Activated CD4-positive, alpha-beta T cell treated with anti-CD3 and anti-CD28 coated beads, Interleukin-2, Interleukin-4, amounts not matched to agents 100 ng/mL and 50 ng/mL, durations not matched to agents 16 hours and 8 hours (primary cell): ENCODE data around the gene CNMD.
"Not testable (repeated sequence)": the region's sequence is repeated elsewhere in the genome, so short reads cannot be mapped to it uniquely, and the experiment has no call there.

ENCODE experiments used
- DNase-seq: peaks from one replicate; pipeline ENCODE4 v3.0.0-alpha.2; 2020; ENCODE audit warnings: low spot score

The CNMD gene

DNA sequence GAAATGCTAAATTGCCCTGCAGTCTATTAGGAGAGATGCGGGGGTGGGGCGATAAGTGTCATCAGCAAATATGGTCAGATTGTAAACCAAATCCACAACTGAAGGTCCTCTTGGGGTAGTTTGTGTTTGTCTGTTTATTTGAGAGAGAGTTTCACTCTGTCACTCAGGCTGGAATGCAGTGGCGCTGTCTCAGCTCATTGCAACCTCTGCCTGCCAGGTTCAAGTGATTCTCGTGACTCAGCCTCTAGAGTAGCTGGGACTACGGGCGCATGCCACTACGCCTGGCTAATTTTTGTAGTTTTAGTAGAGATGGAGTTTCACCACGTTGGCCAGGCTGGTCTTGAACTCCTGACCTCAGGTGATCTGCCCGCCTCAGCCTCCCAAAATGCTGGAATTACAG lies 53.8 kb downstream of the CNMD start:
- not testable (repeated sequence) for DNase-seq

- no peak for DNase-seq
Measured at GRCh38 chr13:52677823-52678222, 61.8 kb downstream of the CNMD start.

DNA sequence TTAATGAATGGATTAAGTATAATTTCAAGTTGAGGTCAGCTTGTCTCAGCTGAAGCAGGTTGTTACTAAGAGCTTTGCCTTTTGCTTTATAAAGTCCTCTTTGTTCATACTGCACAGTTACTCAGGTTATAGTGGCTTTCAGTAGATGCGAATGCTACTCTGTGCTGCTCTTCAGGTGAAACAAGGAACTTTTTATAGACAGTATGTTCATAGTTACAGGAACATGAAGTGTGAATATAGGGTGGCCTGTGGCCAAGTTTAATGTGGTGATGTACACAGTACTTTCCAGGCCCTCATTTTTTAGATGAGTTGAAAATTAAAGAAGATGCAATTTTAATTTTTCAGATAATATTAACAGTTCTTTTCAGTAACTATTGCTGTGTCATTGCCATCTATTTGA lies 66.2 kb downstream of the CNMD start:
- DNase-seq, result no peak

- DNase-seq, result no peak
Measured at GRCh38 chr13:52670726-52671125, 68.9 kb downstream of the CNMD start.

DNA sequence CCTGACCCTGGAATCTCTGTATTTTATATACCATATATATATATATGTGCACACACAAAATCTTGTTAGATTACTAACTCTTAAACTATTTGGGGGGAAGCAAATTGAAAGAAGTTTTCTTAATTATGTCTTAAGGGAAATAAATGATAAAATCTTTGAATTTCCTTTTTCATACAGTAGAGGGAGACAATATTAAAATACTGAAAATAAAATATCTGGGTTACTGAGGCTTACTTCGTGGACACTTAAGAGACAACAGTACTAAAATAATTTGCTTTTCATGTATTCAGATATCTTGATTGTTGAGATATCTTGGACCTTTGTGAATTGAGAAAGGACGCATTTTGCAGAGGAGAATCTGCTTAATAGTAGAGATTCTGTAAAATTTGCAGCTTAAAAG lies 69.9 kb downstream of the CNMD start:
- DNase-seq, result no peak

DNA sequence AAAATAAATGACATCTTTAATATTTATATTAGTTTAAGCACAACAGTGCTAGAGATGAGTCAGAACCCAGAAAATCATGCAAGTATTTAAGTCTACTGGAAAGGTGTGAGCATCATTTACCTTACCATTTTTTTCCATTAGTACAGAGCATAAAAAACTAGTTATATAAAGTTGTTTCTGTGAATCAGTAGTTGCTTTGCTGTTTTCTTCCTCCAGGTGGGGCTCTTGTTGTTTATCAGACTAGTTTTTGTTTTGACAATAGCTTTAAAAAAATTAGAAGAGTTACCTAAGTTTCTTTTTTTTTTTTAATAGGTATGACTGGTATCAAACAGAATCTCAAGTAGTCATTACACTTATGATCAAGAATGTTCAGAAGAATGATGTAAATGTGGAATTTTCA lies 74.3 kb downstream of the CNMD start:
- no peak for DNase-seq

DNA sequence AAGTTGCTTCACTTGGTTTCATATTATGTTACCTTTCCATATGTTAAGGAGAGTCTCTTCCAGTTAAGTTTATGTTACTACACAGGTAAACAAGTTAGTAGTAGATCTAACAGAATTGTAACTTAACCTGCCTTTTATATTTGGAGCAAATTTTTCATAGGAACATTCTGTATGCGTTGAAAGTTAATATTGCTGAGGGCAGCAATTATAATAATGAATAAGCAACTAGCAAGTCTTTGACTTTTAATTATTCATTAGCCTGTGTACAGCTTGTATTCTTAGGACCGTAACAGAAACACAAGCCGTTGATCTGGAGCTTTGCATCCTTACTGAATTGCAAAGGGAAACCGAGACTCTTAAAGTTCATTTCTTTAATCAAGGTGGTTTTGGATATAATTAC lies 75.3 kb downstream of the CNMD start:
- DNase-seq, result no peak

DNA sequence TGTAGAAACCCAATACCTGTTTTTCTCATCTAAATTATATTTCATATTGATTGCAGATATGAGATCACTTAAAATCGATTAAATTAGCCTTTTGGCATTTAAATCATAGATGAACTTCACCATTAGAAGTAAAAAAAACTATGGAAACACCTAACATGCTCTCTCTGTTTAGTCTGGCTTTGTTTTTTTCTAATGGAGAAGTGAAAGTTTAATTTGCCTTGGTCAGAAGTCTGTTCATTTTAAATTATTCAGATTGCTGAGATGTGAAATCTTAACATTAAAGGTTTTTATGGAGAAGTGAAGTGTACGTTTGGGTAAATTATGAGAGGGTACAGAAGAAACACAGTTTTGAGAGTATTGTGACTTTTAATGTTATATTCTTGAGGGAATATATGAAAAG lies 80.3 kb downstream of the CNMD start:
- no peak for DNase-seq
